ENCODE results near the gene DAB1.

Gene DAB1

DNA sequence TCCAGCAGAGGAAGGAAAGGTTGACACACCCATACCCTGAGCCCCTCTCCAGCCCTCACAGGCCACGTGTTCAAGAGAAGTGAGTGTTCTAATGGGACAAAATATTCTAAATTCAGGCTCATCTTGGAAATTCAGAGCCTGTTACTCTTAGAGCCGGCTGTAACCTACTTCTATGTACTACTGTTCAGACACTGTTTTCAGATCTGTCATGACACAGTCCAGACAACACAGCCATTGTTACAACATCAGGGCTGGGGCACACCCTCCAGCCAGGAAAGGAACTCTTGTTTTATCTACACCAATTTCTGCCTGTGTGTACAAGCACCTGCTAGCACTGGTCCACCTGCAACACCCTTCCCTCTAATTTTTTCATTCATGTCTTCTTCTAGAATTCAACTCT, 312.7 kb downstream of the DAB1 start:
- CTCF ChIA-PET = no interaction called here
- TF ChIP-seq KLF10 (tag by site-specific recombination; IDR thresholded peaks at IDR 0.05) (no peak), ZNF341 (tag by site-specific recombination; IDR thresholded peaks at IDR 0.05; ENCODE audit: low read depth) (no peak), YY1 (tag by site-specific recombination; IDR thresholded peaks at IDR 0.05) (no peak), ZNF530 (tag by site-specific recombination; IDR thresholded peaks at IDR 0.05; ENCODE audit: low read depth) (no peak), ZNF768 (tag by site-specific recombination; IDR thresholded peaks at IDR 0.05) (no peak), HOXD13 (CRISPR knock-in tag; IDR thresholded peaks at IDR 0.05; ENCODE audit: borderline replicate concordance) (no peak), ZNF155 (tag by site-specific recombination; IDR thresholded peaks at IDR 0.05) (no peak), HOXC10 (CRISPR knock-in tag; IDR thresholded peaks at IDR 0.05) (no peak), ZBTB48 (tag by site-specific recombination; IDR thresholded peaks at IDR 0.05) (no peak), ZNF239 (tag by site-specific recombination; IDR thresholded peaks at IDR 0.05) (no peak), PATZ1 (tag by site-specific recombination; IDR thresholded peaks at IDR 0.05) (no peak), REPIN1 (tag by site-specific recombination; IDR thresholded peaks at IDR 0.05; ENCODE audit: low read depth) (no peak), ZBTB1 (tag by site-specific recombination; IDR thresholded peaks at IDR 0.05) (no peak), IKZF3 (tag by site-specific recombination; IDR thresholded peaks at IDR 0.05) (no peak)
- TF ChIP-seq, protein P1, sequence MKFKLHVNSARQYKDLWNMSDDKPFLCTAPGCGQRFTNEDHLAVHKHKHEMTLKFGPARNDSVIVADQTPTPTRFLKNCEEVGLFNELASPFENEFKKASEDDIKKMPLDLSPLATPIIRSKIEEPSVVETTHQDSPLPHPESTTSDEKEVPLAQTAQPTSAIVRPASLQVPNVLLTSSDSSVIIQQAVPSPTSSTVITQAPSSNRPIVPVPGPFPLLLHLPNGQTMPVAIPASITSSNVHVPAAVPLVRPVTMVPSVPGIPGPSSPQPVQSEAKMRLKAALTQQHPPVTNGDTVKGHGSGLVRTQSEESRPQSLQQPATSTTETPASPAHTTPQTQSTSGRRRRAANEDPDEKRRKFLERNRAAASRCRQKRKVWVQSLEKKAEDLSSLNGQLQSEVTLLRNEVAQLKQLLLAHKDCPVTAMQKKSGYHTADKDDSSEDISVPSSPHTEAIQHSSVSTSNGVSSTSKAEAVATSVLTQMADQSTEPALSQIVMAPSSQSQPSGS (tag by site-specific recombination; IDR thresholded peaks at IDR 0.05; ENCODE audit: low read depth) = no peak
- Histone ChIP-seq H3K4me1 (ENCODE audit: control insufficient read depth, insufficient read depth, low read length) (no peaks in the 10 kb centered on the region), H3K27ac (ENCODE audit: extremely low read depth, low read depth, low read length) (no peak overlapping the region), H3K36me3 (ENCODE audit: control insufficient read depth in 2 of 2, insufficient read depth in 1 of 2, low read length in 2 of 2) (no peaks in the 10 kb centered on the region), H3K9me3 (ENCODE audit: control insufficient read depth, insufficient read depth, low read depth, low read length) (no peaks in the 10 kb centered on the region), H3K4me3 (ENCODE audit: low read depth, low read length) (no peak overlapping the region)
- POLR2A ChIA-PET = no interaction called here

DNA sequence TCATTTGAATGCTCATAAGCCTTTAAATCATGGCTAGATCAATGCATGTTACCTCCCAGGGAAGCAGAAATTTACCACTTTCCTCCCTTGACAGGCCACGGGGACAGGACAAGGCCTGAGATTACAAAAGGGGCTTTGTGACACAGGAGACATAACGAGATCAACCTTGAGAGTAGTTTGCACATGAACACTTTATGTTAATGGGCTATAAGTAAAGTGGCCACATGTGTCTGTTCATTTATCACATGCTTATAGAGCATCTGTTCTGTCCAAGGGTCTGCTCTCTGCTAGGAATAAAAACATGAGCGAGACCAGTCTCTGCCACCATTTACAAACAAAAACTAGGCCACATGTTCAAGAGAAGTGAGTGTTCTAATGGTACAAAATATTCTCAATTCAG, 314.0 kb downstream of the DAB1 start:
- H3K4me1 ChIP-seq (ENCODE audit: control insufficient read depth, insufficient read depth, low read length) = no peaks in the 10 kb centered on the region
- ChIA-PET POLR2A (no interaction called here), CTCF (no interaction called here)
- H3K9me3 ChIP-seq (ENCODE audit: control insufficient read depth, insufficient read depth, low read depth, low read length) = no peaks in the 10 kb centered on the region
- no peak overlapping the region for H3K27ac ChIP-seq (ENCODE audit: extremely low read depth, low read depth, low read length)
- H3K36me3 ChIP-seq (ENCODE audit: control insufficient read depth in 2 of 2, insufficient read depth in 1 of 2, low read length in 2 of 2) = no peaks in the 10 kb centered on the region
- no peak overlapping the region for H3K4me3 ChIP-seq (ENCODE audit: low read depth, low read length)
- TF ChIP-seq ZNF658 (tag by site-specific recombination; IDR thresholded peaks at IDR 0.05) (no peak), ZBTB48 (tag by site-specific recombination; IDR thresholded peaks at IDR 0.05) (no peak), ZNF280D (tag by site-specific recombination; IDR thresholded peaks at IDR 0.05) (no peak), BCL6B (tag by site-specific recombination; IDR thresholded peaks at IDR 0.05) (no peak), ZNF571 (tag by site-specific recombination; IDR thresholded peaks at IDR 0.05) (no peak), ZNF510 (tag by site-specific recombination; IDR thresholded peaks at IDR 0.05; ENCODE audit: insufficient replicate concordance) (no peak), SP7 (tag by site-specific recombination; IDR thresholded peaks at IDR 0.05) (no peak), ZNF843 (tag by site-specific recombination; IDR thresholded peaks at IDR 0.05) (no peak), TRIM28 (IDR thresholded peaks at IDR 0.05; ENCODE audit: borderline replicate concordance, low read length) (no peak)
- TF ChIP-seq, protein P2, sequence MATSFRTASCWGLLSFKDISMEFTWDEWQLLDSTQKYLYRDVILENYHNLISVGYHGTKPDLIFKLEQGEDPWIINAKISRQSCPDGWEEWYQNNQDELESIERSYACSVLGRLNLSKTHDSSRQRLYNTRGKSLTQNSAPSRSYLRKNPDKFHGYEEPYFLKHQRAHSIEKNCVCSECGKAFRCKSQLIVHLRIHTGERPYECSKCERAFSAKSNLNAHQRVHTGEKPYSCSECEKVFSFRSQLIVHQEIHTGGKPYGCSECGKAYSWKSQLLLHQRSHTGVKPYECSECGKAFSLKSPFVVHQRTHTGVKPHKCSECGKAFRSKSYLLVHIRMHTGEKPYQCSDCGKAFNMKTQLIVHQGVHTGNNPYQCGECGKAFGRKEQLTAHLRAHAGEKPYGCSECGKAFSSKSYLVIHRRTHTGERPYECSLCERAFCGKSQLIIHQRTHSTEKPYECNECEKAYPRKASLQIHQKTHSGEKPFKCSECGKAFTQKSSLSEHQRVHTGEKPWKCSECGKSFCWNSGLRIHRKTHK (tag by site-specific recombination; IDR thresholded peaks at IDR 0.05) = no peak
